Measurements from ENCODE around the gene QKI.

GRCh38 chr6:163500105-163500504, 85.6 kb downstream of the QKI start:
- no peak for TF ChIP-seq POLR2A (IDR thresholded peaks at IDR 0.05)
- no peak for TF ChIP-seq CTCF (IDR thresholded peaks at IDR 0.05)

Measured in right lobe of liver (tissue), 4 donors.